ENCODE results near the gene SPECC1.
A peak's percentile ranks its signal among the peaks of the same experiment; 100 is the strongest.
"Not testable (repeated sequence)": the region's sequence is repeated elsewhere in the genome, so short reads cannot be mapped to it uniquely, and the experiment has no call there.

The SPECC1 gene

GRCh38 chr17:20180661-20181060 is 171.5 kb downstream of the SPECC1 start:
- no peak for DNase-seq

- no peak for DNase-seq
Observed at GRCh38 chr17:20184181-20184580, 175.0 kb downstream of the SPECC1 start.

- DNase-seq: no peak
Observed at GRCh38 chr17:20184977-20185619, 175.9 kb downstream of the SPECC1 start.

GRCh38 chr17:20187049-20187448 is 177.9 kb downstream of the SPECC1 start:
- DNase-seq: no peak

GRCh38 chr17:20189302-20189701 is 180.1 kb downstream of the SPECC1 start:
- DNase-seq: no peak

GRCh38 chr17:20189979-20190378 is 180.8 kb downstream of the SPECC1 start:
- no peak for DNase-seq

- no peak for DNase-seq
Observed at GRCh38 chr17:20190605-20191004, 181.4 kb downstream of the SPECC1 start.

- no peak for DNase-seq
Observed at GRCh38 chr17:20191056-20191455, 181.9 kb downstream of the SPECC1 start.

GRCh38 chr17:20196286-20196685 is 187.1 kb downstream of the SPECC1 start:
- DNase-seq: not testable (repeated sequence)

GRCh38 chr17:20197272-20197926 is 188.2 kb downstream of the SPECC1 start:
- no peak for DNase-seq

GRCh38 chr17:20200016-20200795 is 191.0 kb downstream of the SPECC1 start:
- DNase-seq: no peak

GRCh38 chr17:20200865-20201458 is 191.8 kb downstream of the SPECC1 start:
- no peak for DNase-seq

GRCh38 chr17:20202141-20202621 is 193.0 kb downstream of the SPECC1 start:
- DNase-seq: no peak

GRCh38 chr17:20203018-20203417 is 193.9 kb downstream of the SPECC1 start:
- no peak for DNase-seq

- DNase-seq: no peak
Observed at GRCh38 chr17:20203761-20204263, 194.7 kb downstream of the SPECC1 start.

GRCh38 chr17:20205609-20206008 is 196.4 kb downstream of the SPECC1 start:
- no peak for DNase-seq

- DNase-seq: peak; percentile 35
Observed at GRCh38 chr17:20206068-20206467, 196.9 kb downstream of the SPECC1 start.

- no peak for DNase-seq
Observed at GRCh38 chr17:20206591-20206990, 197.4 kb downstream of the SPECC1 start.

- DNase-seq: no peak
Observed at GRCh38 chr17:20207262-20207985, 198.3 kb downstream of the SPECC1 start.

GRCh38 chr17:20208717-20209116 is 199.6 kb downstream of the SPECC1 start:
- no peak for DNase-seq

- DNase-seq: no peak
Observed at GRCh38 chr17:20210180-20210579, 201.0 kb downstream of the SPECC1 start.

GRCh38 chr17:20210614-20211013 is 201.5 kb downstream of the SPECC1 start:
- DNase-seq: no peak

Data from activated naive CD4-positive, alpha-beta T cell treated with anti-CD3 and anti-CD28 coated beads, Interleukin-2, amount 50 U/mL, for 16 hours (primary cell).